HUES64 (cell line): ENCODE results near the gene NR1I3.

Experiments used
- H3K27ac ChIP-seq: 2 replicates; pipeline ENCODE4 v1.7.0; 2013; ENCODE audit warnings: low read depth, low read length, inconsistent platforms
- H3K27me3 ChIP-seq: 2 replicates; pipeline ENCODE4 v1.6.1; 2013; ENCODE audit warnings: mild to moderate bottlenecking, low read length; ENCODE audit not compliant: insufficient read depth
- H3K36me3 ChIP-seq: 2 replicates; pipeline ENCODE4 v1.6.1; 2013; ENCODE audit warnings: mild to moderate bottlenecking, low read length; ENCODE audit not compliant: insufficient read depth
- H3K4me1 ChIP-seq: 2 replicates; pipeline ENCODE4 v1.6.1; 2013; ENCODE audit warnings: mild to moderate bottlenecking, low read length, moderate library complexity; ENCODE audit not compliant: insufficient read depth
- H3K4me3 ChIP-seq: 2 replicates; pipeline ENCODE4 v1.5.1; 2013; ENCODE audit warnings: mild to moderate bottlenecking, low read length, moderate library complexity
- H3K9ac ChIP-seq: 2 replicates; pipeline ENCODE4 v1.6.1; 2013; ENCODE audit warnings: mild to moderate bottlenecking, low read depth, low read length
- H3K9me3 ChIP-seq: 2 replicates; pipeline ENCODE4 v1.6.1; 2013; ENCODE audit warnings: low read depth, low read length; ENCODE audit not compliant: insufficient read depth
- WGBS: fragments of 150-250, 120-280 bp; methylation state at CpG from one replicate; pipeline ENCODE4 v1.1.7; 2013; ENCODE audit warnings: missing lambda C conversion rate; 5-methylcytosine and 5-hydroxymethylcytosine counted together

Gene NR1I3

DNA sequence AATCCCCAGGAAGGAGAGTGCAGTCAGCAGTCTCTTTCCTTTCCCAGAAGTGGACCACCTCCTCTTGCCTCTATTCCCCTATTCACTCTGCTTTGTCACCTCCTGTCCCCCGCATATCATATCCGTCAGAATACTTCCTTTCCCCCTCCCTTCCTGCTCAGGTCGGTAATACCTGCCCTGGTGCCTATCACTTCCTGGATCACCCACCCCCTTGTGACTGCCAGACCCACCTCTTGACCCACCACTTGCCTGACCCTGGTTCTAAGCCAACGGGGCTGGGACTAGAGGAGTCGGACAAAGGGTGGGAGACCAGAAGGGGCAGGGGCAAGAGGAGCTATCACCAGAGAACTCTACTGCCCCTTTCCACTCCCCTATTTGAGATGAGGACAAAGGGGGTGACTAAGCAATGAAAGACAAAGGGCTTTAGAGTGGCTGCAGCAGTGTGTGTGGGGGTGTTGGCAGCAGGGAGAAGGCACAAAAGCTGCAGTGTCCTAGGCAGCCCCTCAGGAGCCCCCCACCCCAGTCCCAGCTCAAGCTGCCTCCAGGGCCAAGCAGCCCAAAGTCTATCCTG, 37.5 kb downstream of the NR1I3 start:
- Histone ChIP-seq H3K9ac (peak overlapping the region; percentile 75), H3K9me3 (no peaks in the 10 kb centered on the region), H3K27ac (peak overlapping the region; percentile 95), H3K36me3 (peaks cover 20% of the 10 kb centered on the region), H3K4me3 (no peak overlapping the region), H3K4me1 (peaks cover 56% of the 10 kb centered on the region), H3K27me3 (no peaks in the 10 kb centered on the region)
- WGBS: 54% methylated on average over 3 of the region's 5 CpGs

DNA sequence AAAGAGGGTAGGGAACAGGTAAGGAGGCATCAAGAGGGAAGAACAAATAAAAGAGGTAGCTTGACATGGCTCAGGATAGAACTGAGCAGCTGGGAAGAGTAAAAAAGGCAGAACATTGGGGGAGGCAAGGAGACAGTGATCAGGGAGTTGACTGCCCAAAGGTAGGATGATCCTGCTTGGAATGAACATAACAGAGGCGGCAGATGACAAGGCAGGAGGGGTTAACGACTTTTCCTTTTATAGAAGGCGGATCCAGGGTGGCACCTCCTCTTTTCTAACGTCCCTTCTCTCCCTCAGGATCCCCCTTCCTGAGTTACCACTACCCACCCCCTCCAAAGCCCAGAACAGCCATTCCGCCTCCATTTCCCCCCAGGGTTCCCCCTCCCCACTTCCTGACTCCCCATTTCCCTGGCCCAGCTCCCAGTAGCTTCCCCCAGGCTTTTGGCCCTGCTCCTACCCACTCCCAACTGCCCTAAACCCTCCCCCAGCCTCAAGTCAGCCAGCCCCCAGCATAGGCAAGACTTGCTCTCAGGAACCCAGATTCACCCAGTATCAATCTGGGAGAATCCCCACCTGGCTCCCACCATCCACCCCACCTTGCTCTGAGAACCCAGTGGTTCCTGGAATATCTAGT, 38.4 kb downstream of the NR1I3 start:
- Histone ChIP-seq H3K27ac (peak overlapping the region; percentile 95; the same call in 1 of the 2 replicates), H3K9me3 (no peaks in the 10 kb centered on the region), H3K4me1 (peaks cover 56% of the 10 kb centered on the region), H3K36me3 (peaks cover 24% of the 10 kb centered on the region), H3K4me3 (peak overlapping the region; percentile 51), H3K9ac (peak overlapping the region; percentile 14; the same call in 1 of the 2 replicates), H3K27me3 (no peaks in the 10 kb centered on the region)
- WGBS: 63% methylated on average over 5 of the region's 5 CpGs

DNA sequence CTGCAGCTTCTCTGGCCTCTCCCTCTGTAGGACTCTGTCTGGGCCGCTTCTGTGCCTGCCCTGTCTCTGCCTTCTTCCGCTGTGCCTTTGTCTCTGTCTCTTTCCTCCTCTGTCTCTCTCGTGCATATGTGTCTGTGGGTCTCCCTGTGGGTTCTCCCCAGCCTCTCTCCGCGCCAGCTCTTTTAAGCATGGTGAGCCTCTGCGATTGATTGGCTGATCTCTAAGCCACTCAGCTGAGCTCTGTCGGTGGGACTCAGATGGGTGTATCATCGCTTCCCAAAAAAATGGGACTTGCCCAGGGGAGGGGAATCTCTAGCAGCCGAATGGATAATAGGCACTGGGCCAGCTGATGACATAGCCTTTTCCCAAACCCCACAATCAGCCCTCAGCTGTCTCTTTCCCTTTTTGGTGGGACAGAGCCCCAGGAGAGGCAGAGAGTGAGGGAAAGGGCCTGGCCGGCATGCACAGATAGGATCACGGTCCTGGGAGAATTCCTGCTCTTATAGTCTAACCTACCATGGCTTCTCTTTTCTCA, 39.0 kb downstream of the NR1I3 start, which contains the start of gene ADAMTS4:
Gene ADAMTS4 (minus strand): TSS at position 158 of the 535 bp plus-strand sequence. CDS start 427 bp downstream, outside the sequence.
- Histone ChIP-seq H3K9me3 (no peaks in the 10 kb centered on the region), H3K4me1 (peaks cover 56% of the 10 kb centered on the region), H3K27me3 (no peaks in the 10 kb centered on the region), H3K9ac (peak within 1 kb of the TSS; percentile 42), H3K36me3 (peaks cover 20% of the 10 kb centered on the region), H3K4me3 (peak within 1 kb of the TSS; percentile 51), H3K27ac (peak within 1 kb of the TSS; percentile 95)
- WGBS: 51% methylated on average over 11 of the region's 11 CpGs

DNA sequence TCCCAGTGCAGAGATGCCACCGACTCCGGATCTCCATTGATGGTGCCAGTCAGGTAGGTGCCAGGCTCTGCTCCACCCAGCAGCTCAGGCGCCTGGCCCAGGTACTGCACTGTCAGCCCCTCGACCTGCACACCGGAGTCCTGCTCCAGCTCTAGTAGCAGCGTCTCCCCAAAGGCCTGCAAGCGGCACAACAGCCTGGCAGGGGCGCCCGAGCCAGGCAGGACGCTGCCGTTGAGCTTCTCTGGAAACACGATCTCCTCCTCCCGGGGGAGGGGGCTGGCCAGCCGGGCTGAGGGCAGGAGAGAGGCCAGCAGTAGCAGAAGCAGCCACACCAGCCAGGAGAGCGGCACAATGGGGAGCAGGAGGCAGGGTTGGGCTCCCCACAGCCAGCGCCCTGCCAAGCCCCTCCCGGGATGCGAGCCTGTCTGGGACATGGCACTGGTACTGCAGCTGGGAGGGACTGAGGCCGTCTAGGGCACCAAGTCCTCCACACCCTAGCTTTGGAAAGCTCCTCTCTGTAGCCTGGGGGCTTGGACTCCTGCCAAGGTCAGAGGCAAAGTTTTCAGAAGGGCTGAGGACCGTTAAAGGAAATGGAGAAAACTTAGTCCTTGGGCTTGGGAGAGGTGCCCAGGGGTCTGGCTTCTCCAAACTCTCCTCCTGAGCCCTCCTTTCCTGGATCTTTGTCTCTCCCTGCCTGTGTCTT, 39.7 kb downstream of the NR1I3 start:
- no peaks in the 10 kb centered on the region for H3K27me3 ChIP-seq
- H3K9ac ChIP-seq: peak overlapping the region; percentile 42
- no peaks in the 10 kb centered on the region for H3K9me3 ChIP-seq
- H3K27ac ChIP-seq: peak overlapping the region; percentile 72
- peaks cover 16% of the 10 kb centered on the region for H3K36me3 ChIP-seq
- H3K4me3 ChIP-seq: peak overlapping the region; percentile 51
- H3K4me1 ChIP-seq: peaks cover 56% of the 10 kb centered on the region
- 31% methylated on average over 20 of the region's 20 CpGs for WGBS

DNA sequence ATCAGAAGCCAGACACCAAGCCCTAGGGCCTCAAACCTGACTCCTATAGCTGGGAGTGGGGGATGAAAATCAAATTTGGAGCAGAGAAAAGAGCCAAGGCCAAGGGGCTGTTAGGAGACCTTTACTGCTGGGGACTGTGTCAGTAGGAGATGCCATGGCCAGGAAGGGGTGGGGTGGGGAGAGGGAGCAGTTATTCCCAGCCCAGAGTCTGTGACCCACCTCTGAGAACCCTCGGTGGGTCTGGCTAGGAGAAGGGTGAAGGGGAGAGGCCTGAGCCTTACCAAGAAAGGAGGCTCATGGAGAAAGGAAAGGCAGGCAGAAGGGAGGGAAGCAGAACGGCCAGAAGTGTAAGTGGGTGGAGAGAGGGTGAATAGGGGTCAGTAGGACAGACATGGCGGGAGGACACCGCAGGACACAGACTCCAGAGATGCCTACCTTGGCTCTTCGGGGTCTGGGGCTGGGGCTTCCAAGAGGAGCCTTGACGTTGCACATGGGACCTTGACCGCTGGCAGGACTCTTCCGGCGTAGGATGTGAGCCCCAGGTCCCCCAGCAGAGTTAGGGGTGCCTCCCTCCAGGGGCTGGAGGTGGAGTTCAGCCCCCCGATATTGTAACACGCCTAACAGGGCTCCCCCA, 40.3 kb downstream of the NR1I3 start:
- H3K4me1 ChIP-seq: peaks cover 56% of the 10 kb centered on the region
- peak overlapping the region; percentile 42 for H3K9ac ChIP-seq
- H3K27me3 ChIP-seq: no peaks in the 10 kb centered on the region
- H3K9me3 ChIP-seq: no peaks in the 10 kb centered on the region
- WGBS: 88% methylated on average over 11 of the region's 11 CpGs
- H3K27ac ChIP-seq: no peak overlapping the region
- H3K4me3 ChIP-seq: peak overlapping the region; percentile 51
- H3K36me3 ChIP-seq: peaks cover 17% of the 10 kb centered on the region; the same call in 1 of the 2 replicates

DNA sequence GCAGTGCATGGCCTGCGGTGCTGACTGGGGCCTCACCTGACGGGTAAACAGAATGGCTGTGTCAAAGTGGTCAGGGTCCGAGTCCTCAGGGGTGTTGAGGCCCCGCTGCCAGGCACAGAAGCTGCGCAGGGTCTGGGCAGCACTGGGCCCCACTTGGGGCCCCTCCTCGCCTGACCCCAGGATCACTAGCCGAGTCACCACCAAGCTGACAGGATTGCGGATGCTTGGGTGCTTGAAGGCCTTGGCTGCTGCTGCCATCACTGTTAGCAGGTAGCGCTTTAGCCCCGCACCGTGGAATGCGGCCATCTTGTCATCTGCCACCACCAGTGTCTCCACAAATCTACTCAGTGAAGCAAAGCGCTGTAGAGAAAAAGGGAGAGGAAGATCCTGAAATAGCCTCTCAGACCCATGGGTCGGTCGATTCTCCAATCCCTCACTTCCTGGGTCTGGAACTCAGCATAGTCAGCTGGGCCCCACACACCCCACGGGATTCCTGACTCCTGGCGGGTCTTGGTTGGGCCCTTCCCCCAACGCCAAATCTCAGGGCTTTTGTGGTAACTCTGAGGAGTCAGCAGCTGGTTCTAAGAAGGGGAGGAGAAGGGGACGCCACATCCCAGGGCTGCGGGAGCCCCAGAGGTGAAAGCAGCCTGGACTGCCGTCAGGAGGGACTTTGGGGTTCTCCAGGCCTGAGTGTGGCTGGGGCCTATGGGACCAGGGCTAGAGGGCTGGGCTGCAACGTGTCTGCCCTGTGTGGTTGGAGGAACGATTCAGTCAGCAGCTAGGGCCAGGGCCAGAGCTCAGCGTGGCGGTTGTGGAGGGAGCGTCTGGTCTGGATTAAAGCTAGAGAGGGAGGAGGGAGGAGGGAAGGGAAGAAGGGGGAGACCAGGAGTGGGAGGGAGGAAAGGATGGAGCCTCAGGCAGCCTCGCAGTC, 41.2 kb downstream of the NR1I3 start:
- H3K9ac ChIP-seq: peak overlapping the region; percentile 42
- 78% methylated on average over 27 of the region's 27 CpGs for WGBS
- H3K27me3 ChIP-seq: no peaks in the 10 kb centered on the region
- no peaks in the 10 kb centered on the region for H3K9me3 ChIP-seq
- H3K27ac ChIP-seq: peak overlapping the region; percentile 64
- H3K4me1 ChIP-seq: peaks cover 55% of the 10 kb centered on the region
- H3K36me3 ChIP-seq: peaks cover 22% of the 10 kb centered on the region; the same call in 1 of the 2 replicates
- H3K4me3 ChIP-seq: peak overlapping the region; percentile 51; the same call in 1 of the 2 replicates

DNA sequence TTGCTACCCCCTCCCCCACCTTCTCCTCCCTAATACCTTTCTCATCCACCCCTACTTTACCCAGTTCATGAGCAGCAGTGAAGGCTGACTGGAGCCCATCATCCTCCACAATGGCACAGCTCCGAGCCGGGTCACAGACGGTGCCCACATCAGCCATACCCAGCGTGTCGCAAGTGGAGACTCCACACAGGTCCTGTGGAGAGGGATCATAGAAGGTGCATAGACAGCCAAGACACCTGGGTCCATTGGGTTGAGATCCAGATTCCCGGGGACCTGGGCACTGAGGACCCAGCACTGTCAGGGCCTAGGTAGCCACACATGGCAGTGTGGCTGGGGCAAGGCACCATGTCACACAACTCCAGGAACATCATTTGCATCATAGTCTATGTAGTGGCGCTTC, 41.9 kb downstream of the NR1I3 start:
- no peaks in the 10 kb centered on the region for H3K9me3 ChIP-seq
- 96% methylated on average over 7 of the region's 7 CpGs for WGBS

DNA sequence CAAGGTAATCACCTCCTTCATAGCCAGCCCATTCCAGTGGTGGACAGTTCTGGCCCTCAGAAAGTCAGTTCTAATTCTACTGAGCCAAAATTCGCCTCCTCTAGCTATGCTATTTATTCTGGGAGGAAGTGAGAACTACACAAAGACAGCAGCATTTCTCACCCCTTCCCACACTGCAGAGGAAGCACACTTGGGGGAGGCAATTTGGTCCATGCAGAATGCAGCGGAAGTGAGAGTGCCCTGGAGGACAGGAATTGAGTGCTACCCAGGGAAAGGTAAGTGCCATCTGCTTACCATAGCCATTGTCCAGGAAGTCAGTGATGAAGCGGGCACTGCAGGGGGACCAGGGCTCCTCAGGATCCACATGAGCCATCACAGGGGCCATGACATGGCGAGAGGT, 42.8 kb downstream of the NR1I3 start:
- Histone ChIP-seq H3K9me3 (no peaks in the 10 kb centered on the region), H3K27ac (no peak overlapping the region), H3K27me3 (no peaks in the 10 kb centered on the region), H3K4me3 (no peak overlapping the region), H3K36me3 (peaks cover 29% of the 10 kb centered on the region; the same call in 1 of the 2 replicates), H3K9ac (no peak overlapping the region), H3K4me1 (peaks cover 39% of the 10 kb centered on the region)
- WGBS: 86% methylated on average over 4 of the region's 4 CpGs

More for the DNA sequence above, 41.9 kb downstream of the NR1I3 start:
- Histone ChIP-seq H3K4me3 (no peak overlapping the region), H3K27ac (no peak overlapping the region), H3K27me3 (no peaks in the 10 kb centered on the region), H3K36me3 (peaks cover 28% of the 10 kb centered on the region; the same call in 1 of the 2 replicates), H3K9ac (no peak overlapping the region), H3K4me1 (peaks cover 48% of the 10 kb centered on the region)

DNA sequence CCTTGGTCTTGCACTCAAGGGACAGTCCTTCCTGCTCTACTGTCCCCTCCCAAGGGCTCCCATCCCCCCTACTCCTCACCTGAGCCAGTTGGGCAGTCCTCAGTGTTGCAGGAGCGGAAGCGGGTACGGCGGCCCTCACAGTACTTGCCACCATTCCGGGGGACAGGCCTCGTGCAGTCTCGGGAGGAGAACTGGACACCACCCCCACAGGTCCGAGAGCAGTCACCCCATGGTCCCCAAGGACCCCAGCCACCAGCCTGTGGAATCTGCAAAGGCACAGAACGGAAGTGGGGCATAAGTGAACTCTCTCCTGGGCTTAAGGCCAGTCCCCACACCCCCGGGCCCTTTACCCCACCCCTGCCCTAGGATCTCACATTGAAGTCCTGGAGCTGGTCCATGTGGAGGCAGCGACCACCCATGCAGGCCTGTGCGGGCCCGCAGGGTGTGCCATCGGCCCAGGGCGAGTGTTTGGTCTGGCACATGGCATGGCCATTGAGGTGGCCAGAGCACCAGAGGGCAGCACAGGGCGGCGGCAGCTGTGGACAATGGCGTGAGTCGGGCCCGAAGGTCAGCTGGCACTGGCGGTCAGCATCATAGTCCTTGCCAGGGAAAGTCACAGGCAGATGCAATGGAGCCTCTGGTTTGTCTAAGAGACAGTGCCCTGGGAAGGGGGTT, 44.3 kb downstream of the NR1I3 start:
- peaks cover 29% of the 10 kb centered on the region; the same call in 1 of the 2 replicates for H3K36me3 ChIP-seq
- no peak overlapping the region for H3K9ac ChIP-seq
- no peak overlapping the region for H3K27ac ChIP-seq
- H3K4me1 ChIP-seq: peaks cover 24% of the 10 kb centered on the region
- no peaks in the 10 kb centered on the region for H3K9me3 ChIP-seq
- no peak overlapping the region for H3K4me3 ChIP-seq
- 93% methylated on average over 21 of the region's 21 CpGs for WGBS
- no peaks in the 10 kb centered on the region for H3K27me3 ChIP-seq
